Nephron (organoid): ENCODE data around the gene AP2M1.
"Not testable (repeated sequence)": the region's sequence is repeated elsewhere in the genome, so short reads cannot be mapped to it uniquely, and the experiment has no call there.

ENCODE experiments used
- H3K27ac Mint-ChIP-seq, 3 experiments: 2 replicates each; pipeline ENCODE4 v1.8.0; 2020; ENCODE audit warnings: mixed read lengths in 3 of 3, mild to moderate bottlenecking in 2 of 3, moderate library complexity in 1 of 3
- H3K27me3 Mint-ChIP-seq: 2 replicates; pipeline ENCODE4 v1.8.0; 2021; ENCODE audit warnings: low read depth, mild to moderate bottlenecking, moderate library complexity, mixed read lengths
- H3K36me3 Mint-ChIP-seq: 2 replicates; pipeline ENCODE4 v1.8.0; 2020; ENCODE audit warnings: low read depth, mixed read lengths
- H3K4me1 Mint-ChIP-seq: 2 replicates; pipeline ENCODE4 v1.8.0; 2020; ENCODE audit warnings: mixed read lengths
- H3K4me3 Mint-ChIP-seq, 3 experiments: 2 replicates each; pipeline ENCODE4 v1.8.0; 2020; ENCODE audit warnings: mild to moderate bottlenecking in 3 of 3, mixed read lengths in 3 of 3, moderate library complexity in 2 of 3
- H3K9me3 Mint-ChIP-seq: 2 replicates; pipeline ENCODE4 v1.8.0; 2020; ENCODE audit warnings: mixed read lengths
- CTCF ChIP-seq, 3 experiments: fragments of 200-600 bp; sonication (generic); IDR thresholded peaks; one replicate each; pipeline ENCODE4 v1.5.0; 2021; ENCODE audit warnings: antibody characterized with exemption in 3 of 3; ENCODE audit not compliant: unreplicated experiment in 3 of 3

AP2M1 gene

GRCh38 chr3:184144505-184144904 lies 30.1 kb upstream of the AP2M1 start:
- TF ChIP-seq CTCF (IDR thresholded peaks at IDR 0.05; ENCODE audit: unreplicated experiment in 3 of 3): no peak
- H3K27me3 Mint-ChIP-seq: no peaks in the 10 kb centered on the region
- peaks cover 45% of the 10 kb centered on the region for H3K36me3 Mint-ChIP-seq
- peak overlapping the region in 2 of 3 experiments; percentile 49 to 78 for H3K27ac Mint-ChIP-seq
- no peaks in the 10 kb centered on the region for H3K9me3 Mint-ChIP-seq
- H3K4me1 Mint-ChIP-seq: peaks cover 8% of the 10 kb centered on the region
- no peak overlapping the region for H3K4me3 Mint-ChIP-seq

GRCh38 chr3:184145111-184145524 lies 29.5 kb upstream of the AP2M1 start:
- peaks cover 42% of the 10 kb centered on the region for H3K36me3 Mint-ChIP-seq
- H3K27me3 Mint-ChIP-seq: no peaks in the 10 kb centered on the region
- H3K9me3 Mint-ChIP-seq: no peaks in the 10 kb centered on the region
- peak; percentile 22 to 37 (median 34) for TF ChIP-seq CTCF (IDR thresholded peaks at IDR 0.05; ENCODE audit: unreplicated experiment in 3 of 3)
- H3K4me1 Mint-ChIP-seq: peaks cover 12% of the 10 kb centered on the region
- H3K4me3 Mint-ChIP-seq: no peak overlapping the region
- peak overlapping the region; percentile 49 to 78 (median 50) for H3K27ac Mint-ChIP-seq

GRCh38 chr3:184145751-184146270 lies 28.8 kb upstream of the AP2M1 start:
- TF ChIP-seq CTCF (IDR thresholded peaks at IDR 0.05; ENCODE audit: unreplicated experiment in 3 of 3): no peak
- no peaks in the 10 kb centered on the region for H3K9me3 Mint-ChIP-seq
- peaks cover 35% of the 10 kb centered on the region for H3K36me3 Mint-ChIP-seq
- H3K27me3 Mint-ChIP-seq: no peaks in the 10 kb centered on the region
- H3K4me1 Mint-ChIP-seq: peaks cover 12% of the 10 kb centered on the region
- no peak overlapping the region for H3K4me3 Mint-ChIP-seq
- peak overlapping the region in 2 of 3 experiments; percentile 50 to 78 for H3K27ac Mint-ChIP-seq

- Mint-ChIP-seq H3K36me3 (peaks cover 14% of the 10 kb centered on the region), H3K4me1 (peaks cover 18% of the 10 kb centered on the region), H3K4me3 (no peak overlapping the region), H3K9me3 (no peaks in the 10 kb centered on the region), H3K27ac (no peak overlapping the region), H3K27me3 (no peaks in the 10 kb centered on the region)
- TF ChIP-seq CTCF (IDR thresholded peaks at IDR 0.05; ENCODE audit: unreplicated experiment in 3 of 3): no peak
Observed at GRCh38 chr3:184148076-184148475, 26.6 kb upstream of the AP2M1 start.

GRCh38 chr3:184149123-184149522 lies 25.5 kb upstream of the AP2M1 start:
- Mint-ChIP-seq H3K27ac (no peak overlapping the region), H3K27me3 (no peaks in the 10 kb centered on the region), H3K4me1 (peaks cover 25% of the 10 kb centered on the region), H3K9me3 (no peaks in the 10 kb centered on the region), H3K36me3 (peaks cover 7% of the 10 kb centered on the region), H3K4me3 (no peak overlapping the region)
- TF ChIP-seq CTCF (IDR thresholded peaks at IDR 0.05; ENCODE audit: unreplicated experiment in 3 of 3): no peak

GRCh38 chr3:184149770-184150169 lies 24.9 kb upstream of the AP2M1 start:
- not testable (repeated sequence) for H3K27ac Mint-ChIP-seq, H3K36me3 Mint-ChIP-seq, H3K27me3 Mint-ChIP-seq, H3K9me3 Mint-ChIP-seq
- Mint-ChIP-seq H3K4me1 (peaks cover 28% of the 10 kb centered on the region), H3K4me3 (peak overlapping the region in 2 of 3 experiments; percentile 50 to 63)
- peak in 1 of 3 experiments; percentile 9 for TF ChIP-seq CTCF (IDR thresholded peaks at IDR 0.05; ENCODE audit: unreplicated experiment in 3 of 3)
